RWPE1 (cell line): ENCODE measurements around the gene SLC4A4.

Source experiments
- CTCF ChIA-PET: fragments of 350-600 bp; sonication (Branson Sonifier 250); formaldehyde crosslinking; extraction: SDS; loops from one replicate; lab custom pipeline; 2021; lab: Yijun Ruan, JAX
- POLR2A ChIA-PET: fragments of 400-600 bp; formaldehyde crosslinking; extraction: SDS; loops from one replicate; lab custom pipeline; 2020; ENCODE audit warnings: antibody characterized with exemption; ENCODE audit not compliant: low non-redundant PET; lab: Yijun Ruan, JAX
- DNase-seq: peaks from one replicate; pipeline ENCODE4 v3.0.0; 2012; ENCODE audit warnings: low spot score
- H3K27ac ChIP-seq: fragments of 450-650 bp; 2 replicates; pipeline ENCODE4 v1.5.1; 2017
- TF ChIP-seq, protein P1 (sequence below): fragments of 450-650 bp; conservative IDR thresholded peaks from 2 replicates; pipeline ENCODE4 v1.5.1; 2017; ENCODE audit warnings: low read depth, mild to moderate bottlenecking

The SLC4A4 gene

DNA sequence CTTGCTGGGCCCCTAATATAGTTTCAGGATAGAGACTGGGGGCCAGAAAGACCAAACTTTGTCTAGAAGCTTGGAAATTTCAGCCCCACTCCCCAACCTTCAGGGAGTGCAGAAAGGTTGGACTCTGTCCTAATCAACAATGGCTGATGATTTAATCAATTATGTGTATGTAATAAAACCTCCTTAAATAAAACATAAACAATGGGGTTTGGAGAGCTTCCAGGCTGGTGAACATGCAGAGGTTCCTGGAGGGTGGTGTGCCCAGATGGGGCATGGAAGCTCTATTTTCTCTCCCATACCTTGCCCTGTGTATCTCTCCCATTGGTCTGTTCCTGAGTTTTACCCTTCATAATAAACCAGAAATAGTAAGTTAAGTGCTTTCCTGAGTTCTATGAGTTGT lies 270.8 kb downstream of the SLC4A4 start:
- TF ChIP-seq, protein P1, sequence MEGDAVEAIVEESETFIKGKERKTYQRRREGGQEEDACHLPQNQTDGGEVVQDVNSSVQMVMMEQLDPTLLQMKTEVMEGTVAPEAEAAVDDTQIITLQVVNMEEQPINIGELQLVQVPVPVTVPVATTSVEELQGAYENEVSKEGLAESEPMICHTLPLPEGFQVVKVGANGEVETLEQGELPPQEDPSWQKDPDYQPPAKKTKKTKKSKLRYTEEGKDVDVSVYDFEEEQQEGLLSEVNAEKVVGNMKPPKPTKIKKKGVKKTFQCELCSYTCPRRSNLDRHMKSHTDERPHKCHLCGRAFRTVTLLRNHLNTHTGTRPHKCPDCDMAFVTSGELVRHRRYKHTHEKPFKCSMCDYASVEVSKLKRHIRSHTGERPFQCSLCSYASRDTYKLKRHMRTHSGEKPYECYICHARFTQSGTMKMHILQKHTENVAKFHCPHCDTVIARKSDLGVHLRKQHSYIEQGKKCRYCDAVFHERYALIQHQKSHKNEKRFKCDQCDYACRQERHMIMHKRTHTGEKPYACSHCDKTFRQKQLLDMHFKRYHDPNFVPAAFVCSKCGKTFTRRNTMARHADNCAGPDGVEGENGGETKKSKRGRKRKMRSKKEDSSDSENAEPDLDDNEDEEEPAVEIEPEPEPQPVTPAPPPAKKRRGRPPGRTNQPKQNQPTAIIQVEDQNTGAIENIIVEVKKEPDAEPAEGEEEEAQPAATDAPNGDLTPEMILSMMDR: no peak
- CTCF ChIA-PET: no interaction called here
- no peak for DNase-seq
- POLR2A ChIA-PET: no interaction called here
- H3K27ac ChIP-seq: no peak overlapping the region

GRCh38 chr4:71614621-71615020 lies 275.8 kb downstream of the SLC4A4 start:
- ChIA-PET POLR2A (no interaction called here), CTCF (no interaction called here)
- no peak overlapping the region for H3K27ac ChIP-seq
- no peak for DNase-seq
- TF ChIP-seq, protein P1: no peak

DNA sequence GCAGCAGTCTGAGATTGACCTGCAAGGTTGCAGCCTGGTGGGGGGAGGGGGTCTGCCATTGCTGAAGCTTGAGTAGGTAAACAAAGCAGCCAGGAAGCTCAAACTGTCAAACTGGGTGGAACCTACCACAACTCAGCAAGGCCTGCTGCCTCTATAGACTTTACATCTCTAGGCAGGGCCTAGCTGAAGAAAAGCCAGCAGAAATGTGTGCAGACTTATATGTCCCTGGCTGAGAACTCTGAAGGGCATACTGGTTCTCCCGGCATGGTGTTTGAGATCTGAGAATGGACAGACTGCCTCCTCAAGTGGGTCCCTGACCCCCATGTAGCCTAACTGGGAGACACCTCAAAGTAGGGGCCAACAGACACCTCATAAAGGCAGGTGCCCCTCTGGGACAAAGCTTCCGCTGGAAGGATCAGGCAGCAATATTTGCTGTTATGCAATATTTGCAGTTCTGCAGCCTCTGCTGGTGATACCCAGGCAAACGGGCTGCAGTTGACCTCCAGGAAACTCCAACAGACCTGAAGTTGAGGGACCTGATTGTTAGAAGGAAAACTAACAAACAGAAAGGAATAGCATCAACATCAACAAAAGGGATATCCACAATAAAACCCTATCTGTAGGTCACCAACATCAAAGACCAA lies 277.5 kb downstream of the SLC4A4 start:
- TF ChIP-seq, protein P1: no peak
- ChIA-PET CTCF (interaction anchor here (0.7 kb wide), 1 partner anchor 109 kb away, joined by 3 read pairs; no protein-coding TSS in a partner anchor), POLR2A (no interaction called here)
- no peak for DNase-seq
- H3K27ac ChIP-seq: no peak overlapping the region
